Mesendoderm (in vitro differentiated cells): ENCODE results near the gene OTOGL.
A peak's percentile ranks its signal among the peaks of the same experiment; 100 is the strongest.

Experiments used
- DNase-seq: peaks from one replicate; pipeline ENCODE4 v3.0.0; 2013
- H2AK5ac ChIP-seq: 2 replicates; pipeline ENCODE4 v1.6.1; 2013; ENCODE audit warnings: low read length, inconsistent platforms
- H2BK120ac ChIP-seq: 2 replicates; pipeline ENCODE4 v1.6.1; 2013; ENCODE audit warnings: low read depth, mild to moderate bottlenecking, low read length, moderate library complexity, mixed read lengths
- H2BK15ac ChIP-seq: replicated peaks from 2 replicates; pipeline ENCODE4 v1.6.1; 2013; ENCODE audit warnings: low read depth, mild to moderate bottlenecking, moderate library complexity
- H2BK5ac ChIP-seq: 2 replicates; pipeline ENCODE4 v1.6.1; 2013; ENCODE audit warnings: low read length, inconsistent platforms
- H3K18ac ChIP-seq: 2 replicates; pipeline ENCODE4 v1.6.1; 2013; ENCODE audit warnings: mild to moderate bottlenecking, low read length, mixed read lengths
- H3K23ac ChIP-seq: one replicate; pipeline ENCODE4 v1.6.1; 2013; ENCODE audit warnings: low read length
- H3K27ac ChIP-seq: 2 replicates; pipeline ENCODE4 v1.5.1; 2013; ENCODE audit warnings: low read depth, mild to moderate bottlenecking, inconsistent platforms, low read length, moderate library complexity
- H3K27me3 ChIP-seq: 2 replicates; pipeline ENCODE4 v1.6.1; 2013; ENCODE audit warnings: low read length, control low read depth, mild to moderate bottlenecking, inconsistent platforms; ENCODE audit not compliant: insufficient read depth, poor library complexity
- H3K36me3 ChIP-seq: 2 replicates; pipeline ENCODE4 v1.6.1; 2013; ENCODE audit warnings: low read length, inconsistent platforms; ENCODE audit not compliant: control insufficient read depth, insufficient read depth
- H3K4ac ChIP-seq: one replicate; pipeline ENCODE4 v1.6.1; 2013; ENCODE audit warnings: low read depth, mild to moderate bottlenecking, low read length, moderate library complexity
- H3K4me1 ChIP-seq: 2 replicates; pipeline ENCODE4 v1.6.1; 2013; ENCODE audit warnings: low read depth, low read length, inconsistent platforms; ENCODE audit not compliant: control insufficient read depth
- H3K4me2 ChIP-seq: 2 replicates; pipeline ENCODE4 v1.6.1; 2013; ENCODE audit warnings: low read length
- H3K4me3 ChIP-seq: 2 replicates; pipeline ENCODE4 v1.5.1; 2013; ENCODE audit warnings: mild to moderate bottlenecking, low read length
- H3K56ac ChIP-seq: one replicate; pipeline ENCODE4 v1.6.1; 2013; ENCODE audit warnings: low read length
- H3K79me1 ChIP-seq: 2 replicates; pipeline ENCODE4 v1.6.1; 2013; ENCODE audit warnings: low read length, inconsistent platforms
- H3K79me2 ChIP-seq: 2 replicates; pipeline ENCODE4 v1.6.1; 2013; ENCODE audit warnings: mild to moderate bottlenecking, low read length; ENCODE audit not compliant: control insufficient read depth, insufficient read depth
- H3K9ac ChIP-seq: 2 replicates; pipeline ENCODE4 v1.6.1; 2013; ENCODE audit warnings: low read length, inconsistent platforms
- H4K5ac ChIP-seq: one replicate; pipeline ENCODE4 v1.6.1; 2013; ENCODE audit warnings: low read length
- H4K8ac ChIP-seq: one replicate; pipeline ENCODE4 v1.6.1; 2013; ENCODE audit warnings: low read depth, mild to moderate bottlenecking, control low read depth, low read length, moderate library complexity
- WGBS: extraction: QIAGEN DNeasy Blood & Tissue Kit; methylation state at CpG from one replicate; pipeline ENCODE4 v1.1.7; 2013; ENCODE audit warnings: low lambda C conversion rate, missing lambda C conversion rate; ENCODE audit not compliant: insufficient coverage; ENCODE audit errors: extremely low coverage; 5-methylcytosine and 5-hydroxymethylcytosine counted together

OTOGL gene

DNA sequence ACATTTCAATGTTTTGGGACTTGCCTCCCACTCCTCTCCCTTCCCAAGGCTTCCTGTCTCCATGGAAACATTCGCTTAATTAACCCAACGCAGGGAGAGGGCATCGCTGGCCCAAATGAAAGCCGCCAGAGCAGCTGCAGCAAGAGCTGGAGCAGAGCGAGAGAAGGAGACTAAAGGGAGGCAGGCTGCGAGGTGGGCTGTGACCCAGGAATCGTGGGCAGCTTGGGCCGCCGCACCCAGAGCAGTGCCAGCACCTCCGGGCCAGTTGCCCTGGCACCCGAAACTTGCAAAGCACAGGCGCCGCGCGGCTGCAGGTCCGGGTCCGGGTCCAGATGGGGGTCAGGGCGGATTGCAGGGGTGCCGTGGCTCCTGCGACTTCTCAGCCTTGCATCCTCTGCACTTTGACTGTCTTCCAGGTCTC lies 301.2 kb downstream of the OTOGL start:
- no peaks in the 10 kb centered on the region for H3K27me3 ChIP-seq
- H3K56ac ChIP-seq, result no peak overlapping the region
- H3K4ac ChIP-seq, result no peak overlapping the region
- H3K79me2 ChIP-seq, result no peaks in the 10 kb centered on the region
- no CpG with 5 or more reads among the region's 20 CpGs for WGBS
- no peak overlapping the region for H2BK15ac ChIP-seq
- no peak overlapping the region for H4K8ac ChIP-seq
- H3K4me3 ChIP-seq, result no peak overlapping the region
- no peaks in the 10 kb centered on the region for H3K36me3 ChIP-seq
- H3K23ac ChIP-seq, result no peak overlapping the region
- no peak overlapping the region for H2BK5ac ChIP-seq
- no peak overlapping the region for H4K5ac ChIP-seq
- no peaks in the 10 kb centered on the region for H3K79me1 ChIP-seq
- no peaks in the 10 kb centered on the region for H3K4me1 ChIP-seq
- DNase-seq, result peak; percentile 10
- H3K27ac ChIP-seq, result no peak overlapping the region
- no peak overlapping the region for H3K9ac ChIP-seq
- no peak overlapping the region for H3K4me2 ChIP-seq
- no peak overlapping the region for H3K18ac ChIP-seq
- no peak overlapping the region for H2BK120ac ChIP-seq
- H2AK5ac ChIP-seq, result no peak overlapping the region

DNA sequence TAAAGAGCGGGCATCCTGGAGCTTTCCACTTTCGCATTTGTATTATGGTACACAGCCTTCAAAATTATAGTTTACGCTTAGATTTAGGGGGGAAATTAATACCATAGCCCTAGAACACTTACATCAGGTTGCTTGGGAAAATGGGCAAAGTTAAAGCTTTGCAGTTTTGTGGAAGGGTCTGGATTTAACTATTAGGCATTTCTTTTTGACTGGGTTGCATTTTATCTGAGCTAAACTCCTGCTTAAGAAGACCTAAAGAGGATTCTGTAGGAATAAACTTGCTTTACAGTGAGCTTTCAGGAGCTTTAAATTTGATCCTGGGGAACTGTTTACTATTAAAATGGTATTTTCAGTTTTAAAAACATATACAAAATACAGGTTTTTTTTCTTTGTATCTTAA lies 301.9 kb downstream of the OTOGL start:
- Histone ChIP-seq H2BK5ac (no peak overlapping the region), H3K27me3 (no peaks in the 10 kb centered on the region), H3K4me3 (no peak overlapping the region), H4K8ac (peak overlapping the region; percentile 65), H3K56ac (no peak overlapping the region), H2BK15ac (no peak overlapping the region), H3K79me1 (no peaks in the 10 kb centered on the region), H2BK120ac (no peak overlapping the region), H3K4me2 (no peak overlapping the region), H4K5ac (no peak overlapping the region), H3K18ac (no peak overlapping the region), H3K79me2 (no peaks in the 10 kb centered on the region), H3K36me3 (no peaks in the 10 kb centered on the region), H3K27ac (no peak overlapping the region), H3K23ac (no peak overlapping the region), H3K4me1 (no peaks in the 10 kb centered on the region), H3K4ac (no peak overlapping the region), H2AK5ac (no peak overlapping the region), H3K9ac (no peak overlapping the region)
- DNase-seq, result no peak
- WGBS, result no CpG with 5 or more reads among the region's 3 CpGs

DNA sequence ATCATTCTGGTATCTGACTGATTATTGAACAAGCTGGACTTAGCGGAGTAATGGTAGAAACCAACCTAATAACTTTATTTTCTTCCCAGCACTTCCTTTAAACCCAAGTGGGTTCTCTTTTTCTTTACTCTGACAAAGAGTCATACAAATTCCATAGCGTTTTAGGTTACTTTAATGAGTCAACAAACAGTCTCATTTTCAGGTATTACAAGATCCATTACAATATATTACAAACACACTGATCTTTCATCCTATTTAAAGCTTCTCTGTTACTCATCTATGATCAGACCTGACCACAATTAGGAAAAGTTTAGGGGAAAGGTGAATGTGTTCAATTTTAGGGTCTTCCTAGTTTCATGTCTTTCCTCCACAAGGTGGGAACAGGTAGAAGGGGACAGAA lies 305.3 kb downstream of the OTOGL start:
- Histone ChIP-seq H3K79me1 (no peaks in the 10 kb centered on the region), H2AK5ac (no peak overlapping the region), H3K23ac (no peak overlapping the region), H4K5ac (no peak overlapping the region), H3K79me2 (no peaks in the 10 kb centered on the region), H3K4ac (no peak overlapping the region), H3K9ac (no peak overlapping the region), H3K18ac (no peak overlapping the region), H3K56ac (no peak overlapping the region), H3K27ac (no peak overlapping the region), H3K4me2 (no peak overlapping the region), H2BK15ac (no peak overlapping the region), H3K4me3 (no peak overlapping the region), H2BK120ac (no peak overlapping the region), H2BK5ac (no peak overlapping the region), H3K4me1 (no peaks in the 10 kb centered on the region), H3K36me3 (no peaks in the 10 kb centered on the region), H4K8ac (no peak overlapping the region), H3K27me3 (no peaks in the 10 kb centered on the region)
- WGBS, result no CpG with 5 or more reads among the region's 2 CpGs
- no peak for DNase-seq

DNA sequence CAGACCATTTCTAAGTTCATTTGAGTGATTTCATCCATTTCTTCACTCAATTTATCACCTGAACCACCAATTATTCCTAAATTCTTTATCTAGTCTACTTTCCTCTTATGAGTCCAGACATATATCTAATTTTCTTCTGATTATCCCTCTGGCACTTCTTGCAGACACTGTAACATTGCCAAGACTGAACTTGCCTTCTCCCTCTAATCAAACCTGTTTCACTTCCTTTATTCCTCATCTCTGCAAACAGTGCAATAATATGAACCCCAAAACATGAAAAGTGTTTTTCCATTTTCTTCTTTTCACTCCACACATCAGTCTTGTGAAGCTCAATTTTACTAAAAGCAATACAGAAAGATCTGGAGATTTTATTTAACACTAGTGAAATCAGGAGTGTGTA lies 306.9 kb downstream of the OTOGL start:
- H4K5ac ChIP-seq, result no peak overlapping the region
- no peak overlapping the region for H4K8ac ChIP-seq
- H3K79me2 ChIP-seq, result no peaks in the 10 kb centered on the region
- no peak for DNase-seq
- no peak overlapping the region for H3K4ac ChIP-seq
- no peak overlapping the region for H3K56ac ChIP-seq
- no peaks in the 10 kb centered on the region for H3K36me3 ChIP-seq
- H2BK120ac ChIP-seq, result no peak overlapping the region
- H2BK5ac ChIP-seq, result no peak overlapping the region
- H2AK5ac ChIP-seq, result no peak overlapping the region
- no peak overlapping the region for H2BK15ac ChIP-seq
- H3K9ac ChIP-seq, result no peak overlapping the region
- H3K4me1 ChIP-seq, result no peaks in the 10 kb centered on the region
- H3K79me1 ChIP-seq, result no peaks in the 10 kb centered on the region
- no peak overlapping the region for H3K4me2 ChIP-seq
- H3K23ac ChIP-seq, result no peak overlapping the region
- no peaks in the 10 kb centered on the region for H3K27me3 ChIP-seq
- no peak overlapping the region for H3K27ac ChIP-seq
- no peak overlapping the region for H3K4me3 ChIP-seq
- no peak overlapping the region for H3K18ac ChIP-seq

DNA sequence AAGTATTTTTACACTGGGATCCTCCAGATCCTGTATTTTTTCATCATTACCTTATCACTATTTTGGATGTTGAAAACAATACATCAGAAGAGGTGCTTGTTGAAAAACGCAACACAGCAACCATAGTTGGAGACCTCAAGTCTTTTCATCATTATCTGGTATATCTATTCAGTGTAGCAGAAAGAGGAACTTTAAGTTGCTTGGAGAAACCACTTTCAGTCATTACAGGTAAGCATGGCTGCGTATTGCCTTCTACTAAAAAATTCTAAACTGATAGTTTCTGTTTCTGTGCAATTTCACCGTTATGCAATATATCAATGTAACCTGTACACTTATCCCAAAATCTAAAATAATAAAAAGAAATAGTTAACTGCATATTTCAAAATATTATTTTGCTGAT lies 312.4 kb downstream of the OTOGL start:
- Histone ChIP-seq H3K18ac (no peak overlapping the region), H3K4me2 (no peak overlapping the region), H3K23ac (no peak overlapping the region), H3K4ac (no peak overlapping the region), H3K4me1 (no peaks in the 10 kb centered on the region), H3K27me3 (no peaks in the 10 kb centered on the region), H2BK5ac (no peak overlapping the region), H3K9ac (no peak overlapping the region), H3K79me2 (no peaks in the 10 kb centered on the region), H3K4me3 (no peak overlapping the region), H2BK15ac (no peak overlapping the region), H3K36me3 (no peaks in the 10 kb centered on the region), H3K56ac (no peak overlapping the region), H4K5ac (no peak overlapping the region), H2AK5ac (no peak overlapping the region), H3K27ac (no peak overlapping the region), H4K8ac (no peak overlapping the region), H2BK120ac (no peak overlapping the region), H3K79me1 (no peaks in the 10 kb centered on the region)
- no CpG with 5 or more reads among the region's 3 CpGs for WGBS
- no peak for DNase-seq

DNA sequence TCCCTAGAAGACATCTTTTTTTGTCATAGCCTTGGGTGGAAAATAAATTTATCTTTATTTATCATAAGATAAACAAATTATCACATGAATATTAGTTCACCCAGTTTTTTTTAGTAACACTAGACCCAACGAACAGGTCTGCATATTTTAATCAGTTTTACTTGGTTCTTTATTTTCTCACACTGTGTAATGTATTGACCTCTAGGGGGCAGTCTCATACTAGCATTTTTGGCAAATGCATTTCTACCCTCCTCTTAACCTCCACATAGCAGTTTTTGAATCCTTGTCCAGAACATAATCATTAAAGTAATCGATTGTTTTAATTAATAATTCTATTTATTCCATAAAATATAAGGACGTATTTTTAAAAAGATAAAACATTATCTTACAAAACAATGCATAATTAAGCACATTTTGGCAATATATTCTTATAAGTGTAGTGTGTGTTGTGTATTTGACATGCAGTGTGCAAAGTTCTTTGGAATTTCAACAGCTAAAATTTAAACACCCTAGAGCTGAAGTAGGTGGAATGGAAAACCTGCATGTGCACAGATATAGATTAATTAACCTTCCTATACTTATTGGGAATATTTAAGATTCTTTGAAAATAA lies 313.1 kb downstream of the OTOGL start:
- Histone ChIP-seq H3K4me1 (no peaks in the 10 kb centered on the region), H2BK15ac (no peak overlapping the region), H3K23ac (no peak overlapping the region), H3K56ac (no peak overlapping the region), H3K79me2 (no peaks in the 10 kb centered on the region), H2BK5ac (no peak overlapping the region), H3K36me3 (no peaks in the 10 kb centered on the region), H2BK120ac (no peak overlapping the region), H3K18ac (no peak overlapping the region), H3K4me2 (no peak overlapping the region), H4K5ac (no peak overlapping the region), H3K79me1 (no peaks in the 10 kb centered on the region), H3K27ac (no peak overlapping the region), H2AK5ac (no peak overlapping the region), H4K8ac (no peak overlapping the region), H3K4ac (no peak overlapping the region), H3K27me3 (no peaks in the 10 kb centered on the region), H3K4me3 (no peak overlapping the region), H3K9ac (no peak overlapping the region)
- DNase-seq, result peak; percentile 58
- WGBS, result 100% methylated on average over 1 of the region's 3 CpGs
